GM20000 (cell line): Measurements from ENCODE around the gene RHO.
"Not testable (repeated sequence)": the region's sequence is repeated elsewhere in the genome, so short reads cannot be mapped to it uniquely, and the experiment has no call there.

Experiments used
- DNase-seq: peaks from one replicate; pipeline ENCODE4 v3.0.0; 2012; ENCODE audit warnings: low spot score
- TF ChIP-seq, protein P1 (sequence below): IDR thresholded peaks from 2 replicates; pipeline ENCODE4 v1.5.1; 2012; ENCODE audit warnings: mild to moderate bottlenecking, control low read depth; ENCODE audit errors: extremely low read depth, missing control alignments

Gene RHO

DNA sequence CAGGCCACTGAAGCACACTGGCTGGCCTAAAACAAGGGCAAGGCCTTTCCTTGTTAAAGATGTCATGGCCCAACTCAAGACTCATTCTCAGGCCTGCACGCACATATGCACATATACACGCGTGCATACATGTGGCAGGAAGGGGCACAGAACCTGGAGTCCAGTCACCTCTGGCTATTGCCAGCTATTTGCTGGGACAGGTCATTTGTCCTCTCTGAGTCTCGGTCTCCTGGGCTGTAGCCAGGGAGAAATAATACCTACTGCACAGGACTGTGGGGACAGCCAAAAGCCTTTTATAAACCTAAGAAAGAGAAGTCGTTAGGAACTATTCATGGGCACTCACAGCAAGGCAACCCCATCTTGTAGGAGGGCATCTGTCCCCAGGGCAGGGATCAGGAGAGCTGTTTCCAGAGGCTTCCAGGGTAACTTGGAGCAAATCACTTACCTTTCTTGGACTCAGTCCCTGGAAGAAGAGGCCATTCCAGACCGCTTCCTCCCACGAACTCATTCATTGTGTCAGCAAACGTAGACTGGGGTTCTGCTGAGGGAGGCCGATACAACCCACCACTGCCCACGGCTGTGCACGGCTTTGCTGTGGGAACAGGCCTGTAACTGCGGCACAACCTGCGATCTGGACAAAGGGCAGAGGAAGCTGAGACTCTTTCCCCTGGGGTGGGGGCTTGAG lies 41.1 kb upstream of the RHO start:
- TF ChIP-seq, protein P1, sequence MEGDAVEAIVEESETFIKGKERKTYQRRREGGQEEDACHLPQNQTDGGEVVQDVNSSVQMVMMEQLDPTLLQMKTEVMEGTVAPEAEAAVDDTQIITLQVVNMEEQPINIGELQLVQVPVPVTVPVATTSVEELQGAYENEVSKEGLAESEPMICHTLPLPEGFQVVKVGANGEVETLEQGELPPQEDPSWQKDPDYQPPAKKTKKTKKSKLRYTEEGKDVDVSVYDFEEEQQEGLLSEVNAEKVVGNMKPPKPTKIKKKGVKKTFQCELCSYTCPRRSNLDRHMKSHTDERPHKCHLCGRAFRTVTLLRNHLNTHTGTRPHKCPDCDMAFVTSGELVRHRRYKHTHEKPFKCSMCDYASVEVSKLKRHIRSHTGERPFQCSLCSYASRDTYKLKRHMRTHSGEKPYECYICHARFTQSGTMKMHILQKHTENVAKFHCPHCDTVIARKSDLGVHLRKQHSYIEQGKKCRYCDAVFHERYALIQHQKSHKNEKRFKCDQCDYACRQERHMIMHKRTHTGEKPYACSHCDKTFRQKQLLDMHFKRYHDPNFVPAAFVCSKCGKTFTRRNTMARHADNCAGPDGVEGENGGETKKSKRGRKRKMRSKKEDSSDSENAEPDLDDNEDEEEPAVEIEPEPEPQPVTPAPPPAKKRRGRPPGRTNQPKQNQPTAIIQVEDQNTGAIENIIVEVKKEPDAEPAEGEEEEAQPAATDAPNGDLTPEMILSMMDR, result no peak
- no peak for DNase-seq

DNA sequence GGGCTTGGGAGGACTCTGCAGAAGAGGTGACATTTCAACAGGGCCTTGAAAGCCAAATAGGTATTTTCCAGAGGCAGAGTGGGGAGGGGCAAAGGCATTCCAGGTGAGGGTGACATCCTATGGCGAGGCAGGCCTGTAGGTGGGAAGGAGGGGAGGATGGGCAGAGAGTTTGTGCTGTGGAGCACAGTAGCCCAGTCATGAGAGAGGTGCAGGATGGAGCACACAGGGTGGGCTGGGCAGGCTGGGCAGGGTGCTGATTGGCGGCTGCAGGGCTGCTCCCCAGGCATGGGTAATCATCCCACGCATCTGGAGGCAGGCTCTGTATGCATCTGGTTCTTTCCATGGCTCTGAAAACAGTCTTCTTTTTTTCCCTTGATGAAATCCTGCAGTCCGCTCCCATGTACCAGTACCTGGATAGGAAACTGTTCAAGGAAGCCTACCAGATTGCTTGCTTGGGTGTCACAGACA lies 40.5 kb upstream of the RHO start:
- DNase-seq, result not testable (repeated sequence)

DNA sequence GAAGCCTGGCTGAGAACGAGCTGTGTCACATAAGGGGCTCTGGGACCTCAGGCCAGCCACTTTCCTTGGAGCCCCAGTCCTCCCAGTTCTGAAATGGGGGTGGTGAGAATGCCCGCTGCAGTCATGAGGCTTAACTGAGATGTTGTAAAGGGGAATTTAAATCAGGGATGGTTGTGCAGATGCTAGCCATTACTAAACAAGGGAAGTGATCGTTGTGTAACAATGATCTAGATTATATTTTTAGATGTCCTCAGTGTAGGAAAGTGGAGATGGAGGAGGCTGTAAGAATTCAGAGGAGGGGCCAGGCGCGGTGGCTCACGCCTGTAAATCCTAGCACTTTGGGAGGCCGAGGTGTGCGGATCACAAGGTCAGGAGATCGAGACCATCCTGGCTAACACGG lies 39.2 kb upstream of the RHO start:
- not testable (repeated sequence) for DNase-seq

DNA sequence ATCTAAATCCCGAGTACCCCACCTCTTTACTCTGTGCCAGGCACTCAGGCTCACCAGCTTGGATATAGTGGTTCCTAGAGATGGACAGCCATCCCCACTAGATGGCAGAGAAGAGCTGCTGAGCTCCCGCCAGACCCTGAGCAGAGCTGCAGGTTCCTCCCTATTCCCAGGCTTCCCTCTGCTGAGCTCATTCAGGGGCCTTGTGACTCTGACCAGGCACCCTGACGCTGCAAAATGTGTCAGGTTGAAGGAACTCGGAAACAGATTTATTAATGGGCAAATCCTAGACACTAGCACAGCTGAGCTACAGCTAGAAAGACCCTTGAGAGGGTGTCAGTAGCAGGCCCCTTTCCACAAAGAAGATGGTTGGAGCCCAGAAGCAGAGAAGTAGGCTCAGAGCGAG lies 38.2 kb upstream of the RHO start:
- peak; percentile 79 for DNase-seq
- TF ChIP-seq, protein P1, result peak; percentile 78

DNA sequence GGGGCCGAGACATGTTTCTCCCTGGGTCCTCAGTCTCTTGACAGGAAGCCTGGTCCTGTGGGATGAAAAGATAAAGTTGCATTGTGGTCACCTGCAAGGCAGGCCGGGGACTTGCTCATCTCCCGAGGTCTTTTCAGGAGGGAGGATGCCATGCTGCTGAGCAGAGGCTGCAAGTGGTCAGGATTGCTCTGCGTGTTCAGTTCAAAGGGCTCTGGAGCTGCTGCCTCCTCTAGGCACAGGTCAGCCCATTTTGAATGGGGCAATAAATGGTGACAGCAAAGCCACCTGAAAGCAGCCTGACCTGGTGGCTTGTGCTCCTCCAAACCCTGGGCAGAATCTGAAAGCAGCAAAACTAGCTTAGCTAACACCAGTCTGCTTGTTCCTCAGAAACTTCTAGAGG lies 37.4 kb upstream of the RHO start:
- not testable (repeated sequence) for DNase-seq

- DNase-seq, result no peak
- TF ChIP-seq, protein P1, result no peak
Observed at GRCh38 chr3:129491794-129492193, 36.6 kb upstream of the RHO start.

DNA sequence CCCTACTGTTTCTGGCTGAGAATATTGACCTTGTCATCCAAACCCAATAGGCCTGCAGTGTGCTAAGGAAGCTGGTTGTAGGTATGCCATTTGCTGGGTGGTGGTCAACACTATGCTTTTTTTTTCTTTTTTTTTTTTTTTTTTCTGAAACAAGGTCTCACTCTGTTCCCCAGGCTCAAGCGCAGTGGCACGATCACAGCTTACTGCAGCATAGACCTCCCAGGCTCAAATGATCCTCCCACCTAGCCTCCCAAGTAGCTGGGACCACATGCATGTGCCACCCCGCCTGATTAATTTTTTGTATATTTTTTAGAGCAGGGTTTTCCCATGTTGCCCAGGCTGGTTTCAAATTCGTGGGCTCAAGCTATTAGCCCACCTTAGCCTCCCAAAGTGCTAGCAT lies 35.7 kb upstream of the RHO start:
- TF ChIP-seq, protein P1, result no peak
- no peak for DNase-seq

- TF ChIP-seq, protein P1, result no peak
Observed at GRCh38 chr3:129493206-129493605, 35.2 kb upstream of the RHO start.

GRCh38 chr3:129494499-129494898 lies 33.9 kb upstream of the RHO start:
- DNase-seq, result not testable (repeated sequence)

More at GRCh38 chr3:129493206-129493605, 35.2 kb upstream of the RHO start:
- DNase-seq, result no peak

DNA sequence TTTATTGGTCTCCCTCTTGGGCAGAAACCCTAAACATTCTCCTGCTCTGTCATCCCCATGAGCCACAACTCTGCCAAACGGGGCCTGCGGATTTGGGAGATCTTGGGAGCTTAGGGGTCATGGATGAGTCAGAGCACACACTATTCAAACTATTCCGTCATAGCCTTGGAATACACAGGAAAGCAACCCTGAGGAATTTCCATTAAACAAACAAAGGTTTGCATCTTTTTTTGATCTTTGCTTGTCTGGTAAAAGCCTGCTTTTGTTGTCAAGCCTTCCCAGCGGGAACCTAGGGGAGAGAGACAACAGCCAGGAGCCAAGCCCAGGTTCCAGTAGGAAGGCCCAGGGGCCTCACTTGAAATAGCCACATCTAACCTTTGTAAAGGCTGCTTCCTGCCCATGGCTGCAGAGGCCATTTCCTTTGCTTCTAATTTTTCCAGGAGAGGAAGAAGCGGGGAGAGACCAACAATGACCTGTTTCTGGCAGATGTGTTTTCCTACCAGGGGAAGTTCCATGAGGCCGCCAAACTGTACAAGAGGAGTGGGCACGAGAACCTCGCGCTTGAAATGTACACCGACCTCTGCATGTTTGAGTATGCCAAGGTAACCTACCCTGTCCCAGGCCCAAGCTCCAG lies 33.3 kb upstream of the RHO start:
- DNase-seq, result not testable (repeated sequence)

DNA sequence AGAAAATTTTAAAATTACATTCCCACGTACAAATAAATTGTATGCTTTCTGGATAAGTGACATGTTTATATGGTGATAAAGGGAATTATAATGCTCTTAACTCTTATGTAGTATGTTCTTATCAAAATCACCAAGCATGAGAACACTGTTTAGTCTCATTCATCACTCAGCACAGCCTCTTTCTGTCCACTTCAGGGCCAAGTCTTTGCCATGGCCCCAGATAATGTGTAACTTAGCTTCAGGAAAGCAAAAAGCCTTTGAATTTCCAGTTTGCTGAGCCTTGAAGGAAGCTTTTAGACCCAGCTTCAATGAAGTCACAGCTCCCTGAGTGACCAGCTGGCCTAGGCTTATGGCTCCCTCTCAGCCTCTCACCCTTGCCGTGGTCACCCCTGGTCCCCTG lies 30.6 kb upstream of the RHO start:
- not testable (repeated sequence) for DNase-seq

- not testable (repeated sequence) for DNase-seq
Observed at GRCh38 chr3:129498603-129499488, 29.6 kb upstream of the RHO start.

- DNase-seq, result not testable (repeated sequence)
Observed at GRCh38 chr3:129499604-129500333, 28.7 kb upstream of the RHO start.
